ENCODE measurements around the gene CIC. TPM values are rescaled to one million over a fixed set of nuclear protein-coding genes. Genes with fewer than 3 reads are reported as not detected.
A peak's percentile ranks its signal among the peaks of the same experiment; 100 is the strongest.

Gene CIC
- total and polyA plus RNA-seq, 2 of the 13 experiments (the other 11 are each of a cell fraction or from before 2014, with no cell fraction given), result 5.9 to 8.0 TPM

GRCh38 chr19:42254089-42254849, 14.8 kb upstream of the CIC start (continued):
- TF ChIP-seq HMGXB3 (CRISPR knock-in tag; IDR thresholded peaks at IDR 0.05; ENCODE audit: borderline replicate concordance) (peak; percentile 65; the same call in 1 of the 2 replicates), KLF12 (CRISPR knock-in tag; IDR thresholded peaks at IDR 0.05; ENCODE audit: borderline replicate concordance) (no peak), ZFP37 (CRISPR knock-in tag; IDR thresholded peaks at IDR 0.05; ENCODE audit: borderline replicate concordance) (no peak), ZBTB7A (CRISPR knock-in tag; IDR thresholded peaks at IDR 0.05) (peak; percentile 11; the same call in 1 of the 2 replicates), THAP11 (CRISPR knock-in tag; IDR thresholded peaks at IDR 0.05) (peak; percentile 52; the same call in 1 of the 2 replicates), CBX2 (IDR thresholded peaks at IDR 0.05; ENCODE audit: low read depth, low read length) (no peak), CBX2 (CRISPR knock-in tag; IDR thresholded peaks at IDR 0.05; ENCODE audit: low read depth) (no peak), JUND (CRISPR knock-in tag; IDR thresholded peaks at IDR 0.05) (0 out of 2 replicates have a peak, but pooled peaks have one; percentile 4), ZNF235 (CRISPR knock-in tag; IDR thresholded peaks at IDR 0.05; ENCODE audit: borderline replicate concordance) (no peak), SKIL (CRISPR knock-in tag; IDR thresholded peaks at IDR 0.05; ENCODE audit: borderline replicate concordance) (peak; percentile 53; the same call in 1 of the 2 replicates), ZNF724P (CRISPR knock-in tag; IDR thresholded peaks at IDR 0.05; ENCODE audit: borderline replicate concordance) (0 out of 2 replicates have a peak, but pooled peaks have one; percentile 53), SNAPC4 (CRISPR knock-in tag; IDR thresholded peaks at IDR 0.05) (peak; percentile 52; the same call in 1 of the 2 replicates), SRY (CRISPR knock-in tag; IDR thresholded peaks at IDR 0.05) (no peak), AHR (CRISPR knock-in tag; IDR thresholded peaks at IDR 0.05) (0 out of 2 replicates have a peak, but pooled peaks have one; percentile 35), ZMYM4 (CRISPR knock-in tag; IDR thresholded peaks at IDR 0.05) (peak; percentile 36; the same call in 1 of the 2 replicates), TFDP1 (CRISPR knock-in tag; IDR thresholded peaks at IDR 0.05; ENCODE audit: borderline replicate concordance) (peak; percentile 21; the same call in 1 of the 2 replicates)
